Fibroblast of skin of left biceps (primary cell): ENCODE measurements around the gene ADAM12.

Experiments
- DNase-seq, 2 experiments: peaks; one replicate each; pipeline ENCODE4 v3.0.0-alpha.2; 2013; ENCODE audit warnings: low read depth in 2 of 2

Gene ADAM12

DNA sequence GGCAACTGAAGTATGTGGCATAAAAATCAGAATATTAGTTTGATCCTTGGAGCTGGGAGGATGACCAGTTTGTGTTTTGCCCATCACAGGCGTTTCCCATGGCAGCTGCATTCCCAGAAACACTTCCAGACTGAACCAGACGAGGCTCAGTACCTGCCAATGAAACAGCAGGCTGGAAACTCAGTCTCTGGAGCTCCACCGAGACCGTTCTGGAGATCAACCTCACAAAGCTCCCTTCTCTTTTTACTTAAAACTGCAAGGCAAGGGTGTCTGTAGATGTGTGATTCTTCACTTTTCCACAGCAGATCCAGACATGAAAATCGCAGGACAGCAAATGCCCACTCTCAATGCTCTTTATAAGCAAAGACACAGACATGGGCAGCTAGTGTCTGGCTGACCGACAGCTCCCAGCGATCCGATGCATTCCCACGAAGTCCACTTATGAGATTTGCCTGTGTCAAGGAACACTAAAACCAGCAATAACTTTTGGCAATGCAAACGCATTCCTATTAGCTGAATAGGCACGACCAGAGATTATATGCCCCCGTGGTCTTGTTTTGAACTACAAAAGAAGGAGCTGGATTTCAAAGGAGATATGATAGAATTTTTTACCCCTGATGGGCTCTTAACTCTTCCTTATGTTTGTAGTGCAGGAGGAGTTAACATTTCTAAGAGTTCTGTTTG lies 72.6 kb downstream of the ADAM12 start:
- peak; percentile 34 to 39 for DNase-seq

GRCh38 chr10:126314863-126315493 lies 73.3 kb downstream of the ADAM12 start:
- no peak for DNase-seq

DNA sequence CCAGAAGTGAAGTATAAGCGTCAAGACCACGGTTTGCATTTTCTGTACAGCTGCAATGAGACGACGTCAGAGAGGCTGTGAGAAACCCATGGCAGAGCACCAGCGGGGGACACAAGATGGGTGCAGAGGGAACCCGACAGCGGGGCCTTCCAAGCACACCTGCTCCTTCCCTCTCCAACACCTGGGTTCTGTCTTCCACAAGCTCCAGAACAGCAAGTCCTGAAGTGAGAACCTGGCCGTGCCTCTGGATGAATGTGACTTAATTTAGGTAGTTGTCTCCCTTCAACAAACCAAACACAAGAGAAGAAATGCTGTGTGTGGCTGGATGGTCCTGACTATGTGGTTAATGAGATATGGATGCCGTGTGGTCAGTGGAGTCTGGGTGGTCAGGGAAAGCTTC lies 76.1 kb downstream of the ADAM12 start:
- no peak for DNase-seq

DNA sequence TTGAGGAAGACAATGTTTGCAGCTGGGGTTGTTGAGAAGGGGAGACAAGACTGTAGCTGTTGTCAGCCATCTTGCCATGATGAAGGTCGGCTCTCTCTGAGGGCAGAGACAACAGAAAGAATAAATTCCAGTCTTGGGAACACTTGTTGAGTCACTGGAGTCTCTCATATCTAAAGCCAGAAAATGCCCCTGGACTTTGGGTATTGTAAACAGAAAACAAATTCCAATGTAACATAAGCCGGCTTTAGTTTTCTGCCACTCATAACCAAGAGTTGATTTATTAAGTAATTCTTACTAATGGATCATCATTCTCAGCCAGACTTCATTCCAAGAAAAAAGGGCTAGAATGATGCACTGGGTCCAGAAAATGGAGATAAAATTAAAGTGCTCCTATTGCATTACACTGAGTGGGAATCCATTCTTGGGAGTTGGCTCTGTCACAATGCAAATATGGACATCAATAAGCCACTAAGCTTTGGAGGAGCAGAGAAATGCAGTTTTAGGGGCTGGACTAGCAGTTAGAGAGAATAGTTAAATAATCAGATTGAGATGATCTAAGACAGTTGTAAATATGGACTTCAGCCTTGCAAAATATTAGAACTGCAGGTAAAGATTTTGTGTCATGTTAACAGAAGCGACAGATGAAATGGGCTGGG lies 78.9 kb downstream of the ADAM12 start:
- no peak for DNase-seq

DNA sequence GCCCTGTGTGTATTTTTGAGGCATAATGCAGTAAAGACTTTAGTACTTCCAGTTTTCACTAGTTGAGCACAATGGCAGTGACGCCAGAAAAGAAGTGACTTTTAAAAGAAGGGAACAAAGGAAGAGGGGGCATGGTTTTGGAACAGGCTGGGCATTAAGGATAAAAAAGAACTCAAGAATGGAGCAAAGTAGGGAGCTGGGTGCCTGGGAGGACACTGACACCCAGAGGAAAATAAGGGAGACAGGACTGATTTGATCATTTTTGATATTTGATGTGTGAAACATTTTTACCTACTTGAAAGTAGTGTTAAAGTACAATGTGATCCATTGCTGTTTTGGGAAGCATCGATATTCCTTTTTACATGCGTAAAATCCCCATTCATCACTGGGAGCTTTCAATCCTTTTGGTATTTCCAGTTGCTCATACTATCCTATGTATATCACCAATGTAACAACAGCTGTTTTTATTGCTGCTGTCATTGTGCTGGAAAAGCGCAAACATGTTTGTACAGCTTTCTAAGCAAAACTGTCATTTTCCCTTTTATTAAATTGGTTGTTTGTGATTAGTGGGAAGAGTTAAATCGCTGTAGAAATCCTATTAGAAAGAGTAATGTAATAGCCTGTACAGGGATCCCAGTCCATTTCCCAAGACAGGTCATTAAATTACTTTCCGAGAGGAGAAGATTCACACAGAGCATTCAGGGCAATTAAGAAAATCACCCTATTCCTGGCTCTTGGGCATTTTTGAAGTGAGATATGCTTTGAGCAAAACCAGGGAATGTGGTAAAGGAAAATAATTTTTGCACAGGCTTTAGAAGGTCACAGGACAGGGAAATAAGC lies 85.2 kb downstream of the ADAM12 start:
- DNase-seq, result no peak

DNA sequence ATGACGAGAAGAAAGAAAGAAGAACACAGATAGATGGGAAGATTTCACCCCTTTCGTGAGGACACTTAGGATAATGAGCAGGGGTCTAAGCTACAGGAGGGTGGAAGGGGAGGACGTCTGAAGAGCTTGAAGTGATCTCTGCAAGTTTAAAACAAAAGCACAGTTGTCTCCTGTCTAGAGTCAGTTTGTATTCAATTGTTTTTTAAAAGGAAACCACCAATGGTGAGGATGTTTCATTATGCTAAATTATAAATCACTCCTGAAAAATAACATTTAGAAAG lies 85.9 kb downstream of the ADAM12 start:
- DNase-seq, result no peak

DNA sequence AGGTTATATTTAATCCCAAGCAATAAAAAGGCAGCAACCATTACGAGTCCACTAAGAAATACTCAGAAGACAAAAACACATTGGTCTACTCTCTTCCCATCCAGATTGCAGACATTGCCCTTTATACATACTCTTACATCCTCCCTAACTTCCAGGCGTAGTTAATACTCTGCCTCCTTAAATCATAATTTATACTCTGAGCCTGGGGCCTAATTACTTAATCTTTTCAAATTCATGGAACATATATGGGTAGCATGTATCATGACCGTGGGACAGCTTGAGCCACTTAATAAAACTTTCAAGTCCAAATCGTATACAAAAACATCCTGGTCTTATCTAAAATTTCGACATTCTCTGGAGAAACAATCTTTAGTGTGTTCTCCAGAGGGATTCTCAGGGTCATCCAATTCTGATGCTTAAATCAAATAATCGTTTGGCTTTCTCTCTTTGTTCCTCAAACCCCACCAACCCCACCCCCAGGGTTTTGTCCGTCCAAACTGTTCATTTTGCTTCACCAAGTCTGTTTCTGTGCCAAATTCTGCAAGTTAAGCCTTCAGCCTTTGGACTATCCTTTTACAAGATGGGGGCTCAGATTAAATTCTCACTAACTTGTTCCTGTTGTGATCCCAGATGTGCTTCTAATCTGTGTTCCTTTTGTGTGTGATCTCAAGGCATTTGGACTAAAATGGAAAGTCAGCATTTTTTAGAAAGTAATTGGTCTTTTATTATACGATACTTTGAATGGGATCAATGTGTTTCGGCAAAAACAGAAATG lies 86.4 kb downstream of the ADAM12 start:
- no peak for DNase-seq

- no peak for DNase-seq
Observed at GRCh38 chr10:126294451-126294850, 93.8 kb downstream of the ADAM12 start.

DNA sequence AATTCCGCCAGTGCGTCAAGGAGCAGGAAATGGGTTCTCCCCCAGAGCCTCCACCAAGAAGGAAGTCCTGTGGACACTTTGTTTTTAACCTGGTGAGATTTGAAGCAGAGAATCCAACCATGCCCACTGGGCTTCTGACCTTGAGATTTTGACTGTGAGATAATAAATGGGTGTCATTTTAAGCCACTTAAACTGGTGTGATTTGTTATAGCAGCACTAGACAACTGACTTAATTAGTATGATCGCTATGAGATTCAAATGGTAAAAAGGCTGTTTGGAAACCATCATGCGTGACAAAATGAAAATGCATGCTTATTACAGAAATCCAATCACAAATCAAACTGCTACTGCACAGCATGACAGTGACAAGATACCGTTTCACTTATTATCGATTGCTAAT lies 98.0 kb downstream of the ADAM12 start:
- DNase-seq, result no peak

- no peak for DNase-seq
Observed at GRCh38 chr10:126288547-126289493, 99.5 kb downstream of the ADAM12 start.

GRCh38 chr10:126286256-126286780 lies 102.0 kb downstream of the ADAM12 start:
- DNase-seq, result no peak

GRCh38 chr10:126283307-126283706 lies 105.0 kb downstream of the ADAM12 start:
- no peak for DNase-seq

DNA sequence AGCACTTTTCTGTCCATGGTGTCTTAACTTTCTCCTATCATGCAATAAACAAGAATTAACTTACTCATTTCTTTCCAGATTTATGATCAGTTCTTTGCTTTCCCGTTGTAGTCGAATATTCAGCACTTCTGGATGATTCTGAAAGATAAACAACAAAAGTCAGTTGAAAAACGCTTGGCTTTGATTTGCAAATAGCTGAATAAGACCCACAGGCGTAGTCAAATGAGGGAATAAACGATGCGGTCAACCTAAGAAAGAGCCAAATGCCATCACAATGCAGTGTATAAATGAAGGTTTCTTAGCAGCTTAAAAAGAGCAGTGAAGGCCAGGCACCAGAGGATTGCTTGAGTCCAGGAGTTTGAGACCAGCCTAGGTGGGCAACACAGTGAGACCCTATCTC lies 109.4 kb downstream of the ADAM12 start:
- DNase-seq, result no peak

- no peak for DNase-seq
Observed at GRCh38 chr10:126277181-126277580, 111.1 kb downstream of the ADAM12 start.

DNA sequence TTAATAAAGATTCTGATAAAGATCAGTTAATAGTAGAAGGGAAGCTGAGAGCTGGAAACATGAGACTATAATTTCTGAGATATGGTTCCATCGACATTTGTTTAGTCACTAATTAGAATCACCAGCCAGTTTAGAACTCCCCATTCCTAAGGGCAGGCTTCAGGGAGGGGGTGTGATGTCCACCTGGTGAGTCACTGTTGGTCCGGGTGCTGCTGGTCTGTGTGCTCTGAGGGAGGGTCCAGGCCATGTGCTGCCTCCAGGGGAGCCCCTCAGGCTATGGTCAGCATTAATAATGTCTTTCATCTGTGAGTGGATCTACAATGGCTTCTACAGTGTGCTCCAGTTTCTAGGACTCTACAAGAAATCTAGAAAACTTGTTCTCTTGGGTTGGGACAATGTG lies 115.8 kb downstream of the ADAM12 start:
- DNase-seq, result no peak

DNA sequence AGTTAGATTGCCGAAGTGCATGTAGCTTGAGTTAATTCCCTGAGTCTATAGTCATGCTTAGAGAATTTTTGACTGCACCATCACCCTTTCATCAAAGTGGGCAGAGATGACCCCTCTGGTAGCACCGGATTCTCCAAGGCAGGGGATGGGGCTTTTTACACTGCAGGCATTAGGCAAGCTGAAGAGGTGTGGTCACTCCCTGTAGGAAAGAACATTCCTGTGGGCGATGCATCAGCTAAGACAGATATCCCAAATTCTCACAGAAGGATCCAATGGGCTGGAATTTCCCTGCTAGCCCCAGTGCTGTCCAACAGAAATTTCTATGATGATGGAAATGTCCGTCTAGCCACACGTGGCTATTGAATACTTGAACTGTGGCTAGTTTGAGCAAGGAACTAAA lies 118.2 kb downstream of the ADAM12 start:
- DNase-seq, result peak; percentile 94 to 95

DNA sequence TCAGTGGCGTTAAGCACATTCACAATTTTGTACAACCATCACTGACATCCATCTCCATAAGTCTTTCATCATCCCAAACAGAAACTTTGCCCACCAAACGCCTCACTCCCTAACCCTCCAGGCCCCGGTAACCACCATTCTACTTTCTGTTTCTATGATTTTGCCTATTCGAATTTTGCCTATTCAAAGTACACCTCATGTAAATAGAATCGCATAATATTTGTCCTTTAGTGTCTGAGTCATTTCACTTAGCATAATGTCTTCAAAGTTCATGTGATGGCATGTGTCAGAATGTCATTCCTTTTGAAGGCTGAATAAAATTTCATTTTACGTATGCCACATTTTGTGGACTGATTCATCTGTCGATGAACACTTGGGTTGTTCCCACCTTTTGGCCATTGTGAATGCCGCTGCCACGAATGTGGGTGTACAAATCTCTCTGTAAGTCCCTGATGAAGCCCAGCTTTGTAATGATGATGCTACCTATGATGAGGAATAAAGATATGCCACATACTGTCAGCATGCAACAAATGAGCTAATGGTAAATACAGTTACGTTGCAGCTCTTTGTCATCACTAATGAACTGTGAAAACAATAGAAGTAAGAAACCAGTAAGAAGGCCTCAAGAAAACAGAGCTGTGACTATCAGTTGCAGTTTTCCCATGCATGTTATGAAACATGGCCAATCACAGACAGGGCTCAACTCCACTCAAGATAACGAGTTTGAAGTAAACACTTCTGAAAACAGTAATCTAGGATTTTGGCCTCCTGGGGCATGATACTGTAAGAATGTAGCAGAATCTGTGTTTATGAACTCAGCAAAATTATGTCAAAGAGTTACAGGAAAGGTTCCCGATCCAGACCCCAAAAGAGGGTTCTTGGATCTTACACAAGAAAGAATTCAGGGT lies 120.0 kb downstream of the ADAM12 start:
- no peak for DNase-seq

GRCh38 chr10:126264102-126265018 lies 123.9 kb downstream of the ADAM12 start:
- no peak for DNase-seq
